ENCODE data around the gene NEMP2.
"Not testable (repeated sequence)": the region's sequence is repeated elsewhere in the genome, so short reads cannot be mapped to it uniquely, and the experiment has no call there.

NEMP2 gene

DNA sequence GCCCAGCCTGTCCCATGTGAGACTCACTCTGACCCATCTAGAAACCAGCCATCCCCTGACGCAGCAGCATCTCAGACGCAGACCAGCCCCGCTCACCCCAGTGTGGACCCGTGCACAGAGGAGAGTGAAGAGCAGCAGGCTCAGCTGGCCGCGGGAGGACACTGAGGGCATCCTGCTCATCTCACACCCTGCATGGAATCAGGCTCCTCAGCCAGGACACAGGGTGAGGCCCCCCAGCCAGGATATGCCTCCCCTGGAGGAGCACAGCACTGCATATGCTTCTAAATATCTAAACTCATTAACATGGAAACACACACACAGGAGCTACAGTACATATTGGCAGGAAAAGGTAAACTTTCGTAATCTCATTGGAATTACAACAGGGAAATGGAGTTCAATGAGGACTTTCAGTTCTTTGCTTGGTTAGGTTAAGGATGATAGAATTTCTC, 34.4 kb downstream of the NEMP2 start:
- DNase-seq (ENCODE audit: low read depth in 2 of 2): no peak
- TF ChIP-seq, protein P1, sequence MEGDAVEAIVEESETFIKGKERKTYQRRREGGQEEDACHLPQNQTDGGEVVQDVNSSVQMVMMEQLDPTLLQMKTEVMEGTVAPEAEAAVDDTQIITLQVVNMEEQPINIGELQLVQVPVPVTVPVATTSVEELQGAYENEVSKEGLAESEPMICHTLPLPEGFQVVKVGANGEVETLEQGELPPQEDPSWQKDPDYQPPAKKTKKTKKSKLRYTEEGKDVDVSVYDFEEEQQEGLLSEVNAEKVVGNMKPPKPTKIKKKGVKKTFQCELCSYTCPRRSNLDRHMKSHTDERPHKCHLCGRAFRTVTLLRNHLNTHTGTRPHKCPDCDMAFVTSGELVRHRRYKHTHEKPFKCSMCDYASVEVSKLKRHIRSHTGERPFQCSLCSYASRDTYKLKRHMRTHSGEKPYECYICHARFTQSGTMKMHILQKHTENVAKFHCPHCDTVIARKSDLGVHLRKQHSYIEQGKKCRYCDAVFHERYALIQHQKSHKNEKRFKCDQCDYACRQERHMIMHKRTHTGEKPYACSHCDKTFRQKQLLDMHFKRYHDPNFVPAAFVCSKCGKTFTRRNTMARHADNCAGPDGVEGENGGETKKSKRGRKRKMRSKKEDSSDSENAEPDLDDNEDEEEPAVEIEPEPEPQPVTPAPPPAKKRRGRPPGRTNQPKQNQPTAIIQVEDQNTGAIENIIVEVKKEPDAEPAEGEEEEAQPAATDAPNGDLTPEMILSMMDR (IDR thresholded peaks at IDR 0.05; ENCODE audit: low read depth, low read length): no peak

DNA sequence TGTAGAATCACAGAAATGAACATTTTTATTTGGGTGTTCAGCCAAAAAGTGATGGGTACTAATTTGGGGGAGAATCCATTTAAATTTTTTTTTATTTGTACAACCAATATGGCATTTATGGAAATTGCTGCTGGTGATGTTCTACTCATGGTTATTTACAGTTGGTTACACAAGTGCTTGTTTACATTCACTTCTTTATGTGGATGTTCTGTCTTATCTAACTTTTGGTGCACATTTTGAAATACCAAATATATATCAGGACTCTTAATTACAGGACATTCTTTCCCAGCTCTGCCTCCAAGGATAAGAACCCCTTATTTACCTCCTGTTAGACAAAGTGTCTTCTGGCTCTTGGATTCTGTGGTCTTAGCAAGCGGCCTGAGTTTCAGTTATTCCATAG, 35.2 kb downstream of the NEMP2 start:
- H3K4me3 ChIP-seq (replicated peaks in 1 of 2; ENCODE audit: low read depth in 2 of 2, low read length in 2 of 2): no peak overlapping the region
- no peak for DNase-seq (ENCODE audit: low read depth in 2 of 2)
- TF ChIP-seq, protein P1 (IDR thresholded peaks at IDR 0.05; ENCODE audit: low read depth, low read length): no peak

More for the DNA sequence above, 34.4 kb downstream of the NEMP2 start:
- no peak overlapping the region for H3K4me3 ChIP-seq (replicated peaks in 1 of 2; ENCODE audit: low read depth in 2 of 2, low read length in 2 of 2)

DNA sequence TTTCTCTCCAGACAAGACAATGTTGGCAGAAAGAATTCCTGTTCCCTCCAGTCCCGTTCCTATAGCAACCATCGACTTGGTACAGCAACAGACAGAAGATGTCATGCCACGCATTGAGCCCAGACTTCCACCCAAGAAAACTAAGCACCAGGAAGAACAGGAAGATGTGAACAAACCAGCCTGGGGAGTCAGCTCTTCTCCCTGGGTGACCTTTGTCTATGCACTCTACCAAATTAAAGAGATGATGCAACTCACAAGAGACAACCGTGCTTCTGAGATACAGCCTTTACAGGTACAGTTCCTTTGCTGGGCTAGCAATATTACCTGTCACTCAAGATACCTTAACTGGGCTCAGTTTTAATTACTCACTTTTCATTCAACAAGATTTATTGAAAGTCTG, 37.1 kb downstream of the NEMP2 start:
- no peak for DNase-seq (ENCODE audit: low read depth in 2 of 2)
- no peak overlapping the region for H3K4me3 ChIP-seq (replicated peaks in 1 of 2; ENCODE audit: low read depth in 2 of 2, low read length in 2 of 2)
- TF ChIP-seq, protein P1 (IDR thresholded peaks at IDR 0.05; ENCODE audit: low read depth, low read length): no peak

DNA sequence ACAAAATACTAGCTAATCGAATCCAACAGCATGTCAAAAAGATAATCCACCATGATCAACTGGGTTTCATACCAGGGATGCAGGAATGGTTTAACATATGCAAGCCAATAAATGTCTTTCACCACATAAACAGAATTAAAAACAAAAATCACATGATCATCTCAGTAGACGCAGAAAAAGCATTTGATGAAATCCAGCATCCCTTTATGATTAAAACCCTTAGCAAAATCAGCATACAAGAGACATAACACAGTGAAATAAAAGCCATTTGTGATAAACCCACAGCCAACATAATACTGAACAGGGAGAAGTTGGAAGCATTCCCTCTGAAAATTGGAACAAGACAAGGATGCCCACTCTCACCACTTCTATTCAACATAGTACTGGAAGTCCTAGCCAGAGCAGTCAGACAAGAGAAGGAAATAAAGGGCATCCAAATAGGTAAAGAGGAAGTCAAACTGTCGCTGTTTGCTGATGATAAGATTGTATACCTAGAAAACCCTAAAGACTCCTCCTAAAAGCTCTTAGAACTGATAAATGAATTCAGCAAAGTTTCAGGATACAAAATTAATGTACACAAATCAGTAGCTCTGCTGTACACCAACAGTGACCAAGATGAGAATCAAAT, 39.8 kb downstream of the NEMP2 start:
- not testable (repeated sequence) for DNase-seq (ENCODE audit: low read depth in 2 of 2); H3K4me3 ChIP-seq (replicated peaks in 1 of 2; ENCODE audit: low read depth in 2 of 2, low read length in 2 of 2)

DNA sequence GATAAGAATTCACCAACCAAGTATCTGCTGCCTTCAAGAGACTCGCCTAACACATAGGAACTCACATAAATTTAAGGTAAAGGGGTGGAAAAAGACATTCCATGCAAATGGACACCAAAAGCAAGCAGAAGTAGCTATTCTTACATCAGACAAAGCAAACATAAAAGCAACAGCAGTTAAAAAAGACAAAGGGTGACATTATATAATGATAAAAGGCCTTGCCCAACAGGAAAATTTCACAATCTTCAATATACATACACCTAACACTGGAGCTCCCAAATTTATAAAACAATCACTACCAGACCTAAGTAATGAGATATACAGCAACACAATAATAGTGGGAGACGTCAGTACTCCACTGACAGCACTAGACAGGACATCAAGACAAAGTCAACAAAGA, 41.4 kb downstream of the NEMP2 start:
- H3K4me3 ChIP-seq (replicated peaks in 1 of 2; ENCODE audit: low read depth in 2 of 2, low read length in 2 of 2): no peak overlapping the region
- TF ChIP-seq, protein P1 (IDR thresholded peaks at IDR 0.05; ENCODE audit: low read depth, low read length): no peak
- no peak for DNase-seq (ENCODE audit: low read depth in 2 of 2)

DNA sequence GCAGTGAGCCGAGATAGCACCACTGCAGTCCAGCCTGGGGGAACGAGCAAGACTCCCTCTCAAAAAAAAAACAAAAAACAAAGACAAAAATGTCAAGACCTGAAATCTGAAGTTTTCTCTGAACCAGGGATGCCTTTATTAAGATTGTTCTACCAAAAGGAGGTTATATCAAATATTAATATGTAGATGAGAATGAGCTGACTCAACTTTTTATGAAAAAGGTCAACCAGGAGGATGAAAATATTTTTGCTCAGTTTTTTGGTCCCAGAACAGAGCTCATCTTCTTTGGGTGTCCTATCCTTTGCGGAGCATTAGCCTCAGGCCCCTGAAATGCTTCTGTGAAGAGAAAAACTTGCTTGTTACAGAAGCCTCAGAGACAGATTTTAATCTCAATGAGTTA, 44.0 kb downstream of the NEMP2 start:
- TF ChIP-seq, protein P1 (IDR thresholded peaks at IDR 0.05; ENCODE audit: low read depth, low read length): no peak
- DNase-seq (ENCODE audit: low read depth in 2 of 2): no peak
- H3K4me3 ChIP-seq (replicated peaks in 1 of 2; ENCODE audit: low read depth in 2 of 2, low read length in 2 of 2): no peak overlapping the region

DNA sequence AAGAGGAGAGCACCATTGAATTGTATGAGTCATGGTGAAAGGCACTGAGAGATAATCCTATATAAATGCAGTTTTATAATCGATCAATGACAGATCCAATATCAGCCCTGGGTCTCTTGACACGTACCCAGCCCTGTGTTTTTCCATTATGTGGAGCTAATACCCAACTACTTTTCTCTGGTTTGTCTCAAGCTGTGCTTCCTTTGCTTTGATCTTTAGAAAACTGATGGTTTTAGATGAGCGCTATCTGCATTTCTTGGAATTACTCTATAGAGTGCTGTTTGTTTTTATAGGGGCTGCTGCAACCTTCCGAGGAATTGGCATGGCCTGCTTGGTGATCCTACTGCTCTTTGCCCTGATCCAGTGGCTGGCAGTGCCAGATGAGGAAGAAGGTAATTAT, 45.0 kb downstream of the NEMP2 start:
- DNase-seq (ENCODE audit: low read depth in 2 of 2): no peak
- H3K4me3 ChIP-seq (replicated peaks in 1 of 2; ENCODE audit: low read depth in 2 of 2, low read length in 2 of 2): no peak overlapping the region

More for the DNA sequence above, 45.0 kb downstream of the NEMP2 start:
- TF ChIP-seq, protein P1 (IDR thresholded peaks at IDR 0.05; ENCODE audit: low read depth, low read length): no peak

Data from cardiac fibroblast (primary cell).